Colonic mucosa (tissue), 4 donors: ENCODE results near the gene NCKAP5. TPM values are rescaled to one million over a fixed set of nuclear protein-coding genes. Genes with fewer than 3 reads are reported as not detected.

Source experiments
- DNase-seq: peaks from one replicate; pipeline ENCODE4 v3.0.0-alpha.2; 2020
- H3K27ac ChIP-seq: fragments of 200-600 bp; one replicate; pipeline ENCODE4 v1.8.0; 2021
- H3K27me3 ChIP-seq: fragments of 200-600 bp; one replicate; pipeline ENCODE4 v1.8.0; 2021
- H3K36me3 ChIP-seq: fragments of 200-600 bp; one replicate; pipeline ENCODE4 v1.8.0; 2021
- H3K4me1 ChIP-seq: fragments of 200-600 bp; one replicate; pipeline ENCODE4 v1.8.0; 2021; ENCODE audit warnings: mild to moderate bottlenecking
- H3K4me3 ChIP-seq: fragments of 200-600 bp; one replicate; pipeline ENCODE4 v1.8.0; 2021
- H3K9ac ChIP-seq, 2 donors: one replicate each; pipeline ENCODE4 v1.7.0; 2013; ENCODE audit warnings: control low read depth in 2 of 2, low read depth in 2 of 2, low read length in 2 of 2
- H3K9me3 ChIP-seq: fragments of 200-600 bp; one replicate; pipeline ENCODE4 v1.8.0; 2021
- CTCF ChIP-seq: fragments of 200-600 bp; IDR thresholded peaks from one replicate; pipeline ENCODE4 v1.8.0; 2022; ENCODE audit warnings: antibody characterized with exemption, mild to moderate bottlenecking
- intact Hi-C: fragments of 100-400 bp; cut with DNase I; formaldehyde crosslinking; loops from one replicate; pipeline ENCODE4 v1.14.1; 2022
- total RNA-seq, 2 donors: library from RNA; stranded (reverse); fragmentation: NEBNext Ultra II Directional in 1 of 2; extraction: Animal tissue kit (Norgen Biotek cat#: 25700) in 1 of 2; gene quantifications; one replicate each; pipeline ENCODE4 v1.2.1, GENCODE V29; 2021
- donor health status: healthy.
- donor health status: DM: no; HTN: no; CAD: no.
- donor health status: DM: no; HTN: no; CAD: no.

The NCKAP5 gene
- total RNA-seq, 2 donors from 2014 or later = 2.9 to 3.7 TPM

DNA sequence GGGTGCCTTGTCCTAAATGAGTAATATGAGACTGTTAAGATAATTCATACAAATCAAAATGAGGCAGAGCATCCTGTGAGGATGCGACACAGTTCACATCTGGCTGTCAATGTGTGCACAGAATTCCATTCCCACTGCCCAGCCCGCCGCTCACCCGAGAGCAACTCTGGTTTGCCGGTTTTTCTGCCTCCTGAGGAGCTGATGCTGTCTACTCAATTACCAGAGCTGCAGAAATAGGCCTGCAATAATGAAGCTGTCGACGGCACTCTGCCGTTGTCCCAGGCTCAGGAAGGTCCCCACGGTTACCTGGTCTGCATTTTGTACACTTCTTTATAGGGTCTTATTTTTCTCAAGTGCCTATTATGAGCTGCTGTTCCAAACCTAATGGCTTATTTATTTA is 842.5 kb downstream of the NCKAP5 start:
- intact Hi-C loops = no loop called here

DNA sequence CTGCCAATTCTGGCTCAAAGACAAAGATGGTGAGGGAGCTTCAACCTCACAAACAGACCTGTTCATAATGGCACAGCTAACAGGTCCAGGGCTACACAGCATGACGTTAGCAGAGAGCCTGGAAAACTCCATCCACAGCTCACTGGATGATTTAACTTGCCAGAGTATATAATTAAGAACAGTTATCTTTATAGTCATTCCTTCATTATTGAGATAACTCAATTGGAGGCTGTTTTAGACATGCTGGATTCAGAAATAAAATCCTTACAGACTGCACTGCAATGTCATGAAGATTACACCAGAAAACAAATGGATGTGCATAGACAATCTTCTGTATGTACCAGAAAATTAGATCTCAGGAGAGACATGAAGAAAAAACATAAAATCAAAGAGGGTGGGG is 843.1 kb downstream of the NCKAP5 start:
- no peak overlapping the region for H3K4me3 ChIP-seq
- no peaks in the 10 kb centered on the region for H3K9me3 ChIP-seq
- H3K9ac ChIP-seq = no peak overlapping the region
- no peaks in the 10 kb centered on the region for H3K4me1 ChIP-seq
- TF ChIP-seq CTCF = no peak
- no peak overlapping the region for H3K27ac ChIP-seq
- intact Hi-C loops = no loop called here
- H3K27me3 ChIP-seq = no peaks in the 10 kb centered on the region
- DNase-seq = no peak
- no peaks in the 10 kb centered on the region for H3K36me3 ChIP-seq

More for the DNA sequence above, 842.5 kb downstream of the NCKAP5 start:
- no peaks in the 10 kb centered on the region for H3K27me3 ChIP-seq
- H3K27ac ChIP-seq = no peak overlapping the region
- H3K36me3 ChIP-seq = no peaks in the 10 kb centered on the region
- no peak overlapping the region for H3K9ac ChIP-seq
- no peaks in the 10 kb centered on the region for H3K9me3 ChIP-seq
- H3K4me3 ChIP-seq = no peak overlapping the region
- no peak for DNase-seq
- H3K4me1 ChIP-seq = no peaks in the 10 kb centered on the region
- no peak for TF ChIP-seq CTCF

DNA sequence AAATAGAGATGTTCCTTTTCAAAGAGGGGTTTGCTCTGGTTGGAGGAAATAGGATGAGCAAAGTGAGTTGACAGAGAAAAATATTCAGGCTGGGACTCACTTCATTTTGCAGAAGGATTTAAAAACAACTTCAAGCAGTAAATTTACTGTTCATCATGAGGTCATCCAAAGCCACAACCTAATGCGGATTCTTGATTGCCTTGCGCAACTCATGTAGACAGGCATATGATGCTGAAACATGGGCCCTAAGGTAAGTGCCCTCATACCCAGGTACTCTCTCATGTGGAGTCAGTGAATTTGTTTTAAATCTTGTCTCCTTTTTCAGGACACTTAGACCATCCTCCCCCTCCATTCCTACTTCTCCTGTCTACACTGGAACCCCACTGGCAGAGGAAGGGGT is 846.3 kb downstream of the NCKAP5 start:
- Histone ChIP-seq H3K36me3 (no peaks in the 10 kb centered on the region), H3K4me3 (no peak overlapping the region), H3K27me3 (no peaks in the 10 kb centered on the region), H3K9me3 (no peaks in the 10 kb centered on the region), H3K27ac (no peak overlapping the region), H3K4me1 (no peaks in the 10 kb centered on the region), H3K9ac (no peak overlapping the region)
- DNase-seq = no peak
- no peak for TF ChIP-seq CTCF
- intact Hi-C loops = no loop called here

DNA sequence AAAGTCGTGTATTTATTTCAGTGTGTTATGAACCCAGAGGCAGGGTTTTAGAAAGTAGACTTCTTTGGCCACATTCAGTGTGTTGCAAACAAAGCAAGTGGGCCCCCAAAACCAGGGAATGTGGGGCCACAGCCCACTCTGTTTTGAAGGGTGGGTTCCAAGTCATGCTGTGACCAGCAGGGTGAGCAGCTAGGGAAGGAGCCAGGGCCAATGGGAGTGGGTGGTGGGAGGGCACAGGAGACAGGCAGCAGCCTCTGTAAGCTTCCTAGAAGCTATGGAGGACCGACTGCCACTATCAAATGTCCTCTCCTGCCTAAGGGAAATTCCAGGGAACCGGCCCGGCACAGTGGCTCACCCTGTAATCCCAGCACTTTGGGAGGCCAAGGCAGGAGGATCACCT is 847.9 kb downstream of the NCKAP5 start:
- intact Hi-C loops = no loop called here
- no peak for DNase-seq
- Histone ChIP-seq H3K4me3 (no peak overlapping the region), H3K36me3 (no peaks in the 10 kb centered on the region), H3K9ac (no peak overlapping the region), H3K9me3 (no peaks in the 10 kb centered on the region), H3K4me1 (no peaks in the 10 kb centered on the region), H3K27ac (no peak overlapping the region), H3K27me3 (no peaks in the 10 kb centered on the region)
- no peak for TF ChIP-seq CTCF

DNA sequence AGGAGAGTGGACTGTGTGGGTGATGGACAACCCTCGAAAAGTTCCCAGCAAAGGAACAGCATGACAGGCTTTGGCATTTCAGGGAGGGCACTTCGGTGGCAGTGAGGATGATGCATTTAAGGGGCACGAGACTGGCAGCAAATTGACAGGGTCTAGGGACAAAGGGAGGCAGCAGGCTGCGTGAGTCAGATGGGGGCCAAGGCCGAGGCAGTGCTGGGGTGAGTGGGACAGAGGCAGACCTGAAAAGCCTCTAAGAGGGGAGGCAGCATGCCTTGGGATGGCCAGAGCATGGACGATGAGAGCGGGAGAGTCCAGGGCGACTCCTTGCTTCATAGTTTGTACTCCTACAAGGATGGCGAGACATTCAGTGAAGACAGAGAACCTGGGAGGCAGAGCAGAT is 848.8 kb downstream of the NCKAP5 start:
- Histone ChIP-seq H3K9me3 (no peaks in the 10 kb centered on the region), H3K27ac (no peak overlapping the region), H3K27me3 (no peaks in the 10 kb centered on the region), H3K4me1 (no peaks in the 10 kb centered on the region), H3K36me3 (no peaks in the 10 kb centered on the region), H3K9ac (no peak overlapping the region), H3K4me3 (no peak overlapping the region)
- no peak for DNase-seq
- intact Hi-C loops = no loop called here
- no peak for TF ChIP-seq CTCF

DNA sequence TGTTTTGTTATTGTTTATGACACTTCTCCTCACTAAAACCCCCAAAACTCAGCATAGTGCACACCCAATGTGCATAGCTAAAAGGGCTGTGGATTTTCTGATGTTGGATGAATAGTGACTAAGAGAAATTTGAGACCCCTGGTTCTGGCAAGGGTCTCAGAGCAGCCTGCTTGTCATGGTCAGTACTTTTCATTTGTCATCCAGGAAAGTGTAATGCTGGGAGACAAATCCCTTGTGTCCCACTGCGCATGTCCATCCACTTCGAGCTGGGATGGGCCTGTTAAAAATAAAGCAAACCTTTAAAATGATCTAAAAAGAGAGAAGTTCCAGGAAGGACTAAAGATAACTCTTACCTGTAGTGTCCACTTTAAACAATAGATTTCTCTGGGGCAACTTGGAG is 851.3 kb downstream of the NCKAP5 start:
- Histone ChIP-seq H3K4me1 (no peaks in the 10 kb centered on the region), H3K27ac (no peak overlapping the region), H3K27me3 (no peaks in the 10 kb centered on the region), H3K36me3 (no peaks in the 10 kb centered on the region), H3K9ac (no peak overlapping the region), H3K9me3 (no peaks in the 10 kb centered on the region), H3K4me3 (no peak overlapping the region)
- DNase-seq = no peak
- intact Hi-C loops = no loop called here
- no peak for TF ChIP-seq CTCF
